HL-60 (cell line): ENCODE data around the gene MRPL17.
A peak's percentile ranks its signal among the peaks of the same experiment; 100 is the strongest.

Experiments used
- DNase-seq, 2 experiments: peaks; one replicate each; pipeline ENCODE4 v3.0.0-alpha.2; 2010 to 2020; ENCODE audit warnings: low read depth in 1 of 2, low spot score in 1 of 2
- H3K27ac ChIP-seq: fragments of 250-450 bp; sonication (Bioruptor Pico); replicated peaks from 2 replicates; pipeline ENCODE4 v1.5.1; 2020; ENCODE audit warnings: mild to moderate bottlenecking, moderate library complexity
- H3K27me3 ChIP-seq: fragments of 250-450 bp; sonication (Bioruptor Pico); 2 replicates; pipeline ENCODE4 v1.5.1; 2021; ENCODE audit warnings: mild to moderate bottlenecking, moderate library complexity; ENCODE audit not compliant: insufficient read depth, poor library complexity, severe bottlenecking
- H3K4me3 ChIP-seq: replicated peaks from 2 replicates; pipeline ENCODE4 v1.5.1; 2011; ENCODE audit warnings: mild to moderate bottlenecking, control low read depth, low read length; ENCODE audit not compliant: insufficient read depth
- CTCF ChIP-seq: IDR thresholded peaks from one replicate; pipeline ENCODE4 v1.5.1; 2011; ENCODE audit warnings: low read length, control low read depth, inconsistent platforms; ENCODE audit not compliant: insufficient read depth
- GABPA ChIP-seq: IDR thresholded peaks from 2 replicates; pipeline ENCODE4 v1.6.1; 2012; ENCODE audit warnings: low read depth
- POLR2AphosphoS5 ChIP-seq: IDR thresholded peaks from 2 replicates; pipeline ENCODE4 v1.6.1; 2012; ENCODE audit warnings: low read depth
- REST ChIP-seq: IDR thresholded peaks from 2 replicates; pipeline ENCODE4 v1.6.1; 2012; ENCODE audit warnings: low read depth; ENCODE audit not compliant: insufficient replicate concordance
- SPI1 ChIP-seq: IDR thresholded peaks from 2 replicates; pipeline ENCODE4 v1.6.1; 2012; ENCODE audit warnings: low read depth, mild to moderate bottlenecking, borderline replicate concordance

Gene MRPL17

GRCh38 chr11:6637871-6638270 is 45.3 kb downstream of the MRPL17 start:
- DNase-seq: no peak
- no peak for TF ChIP-seq SPI1
- no peak for TF ChIP-seq REST
- TF ChIP-seq GABPA: no peak
- TF ChIP-seq POLR2AphosphoS5: no peak
- TF ChIP-seq CTCF: no peak
- H3K27ac ChIP-seq: no peak overlapping the region
- no peak overlapping the region for H3K4me3 ChIP-seq
- no peaks in the 10 kb centered on the region for H3K27me3 ChIP-seq

- no peak overlapping the region for H3K4me3 ChIP-seq
- H3K27ac ChIP-seq: peak overlapping the region; percentile 93
- TF ChIP-seq POLR2AphosphoS5: no peak
- TF ChIP-seq SPI1: no peak
- no peak for TF ChIP-seq REST
- TF ChIP-seq GABPA: no peak
- no peak for TF ChIP-seq CTCF
- no peaks in the 10 kb centered on the region for H3K27me3 ChIP-seq
- no peak for DNase-seq
Observed at GRCh38 chr11:6636480-6636879, 46.7 kb downstream of the MRPL17 start.

GRCh38 chr11:6635082-6635932 is 47.8 kb downstream of the MRPL17 start:
- Histone ChIP-seq H3K27me3 (no peaks in the 10 kb centered on the region), H3K4me3 (no peak overlapping the region), H3K27ac (peak overlapping the region; percentile 93)
- TF ChIP-seq REST: peak; percentile 44
- TF ChIP-seq SPI1: peak; percentile 97
- no peak for TF ChIP-seq GABPA
- no peak for TF ChIP-seq CTCF
- peak; percentile 71 for TF ChIP-seq POLR2AphosphoS5
- DNase-seq: peak; percentile 64 to 89
